Kidney epithelial cell (primary cell): ENCODE results near the gene MYLK. TPM values are rescaled to one million over a fixed set of nuclear protein-coding genes. Genes with fewer than 3 reads are reported as not detected.

ENCODE experiments used
- DNase-seq: peaks from one replicate; pipeline ENCODE4 v3.0.0-alpha.2; 2010; ENCODE audit warnings: low read depth
- H3K27me3 ChIP-seq: 2 replicates; pipeline ENCODE4 v1.6.0; 2011; ENCODE audit warnings: low read length; ENCODE audit not compliant: control insufficient read depth, insufficient read depth
- H3K36me3 ChIP-seq: 2 replicates; pipeline ENCODE4 v1.5.1; 2011; ENCODE audit warnings: low read length; ENCODE audit not compliant: control insufficient read depth, insufficient read depth
- H3K4me3 ChIP-seq: 2 replicates; pipeline ENCODE4 v1.5.1; 2011; ENCODE audit warnings: low read depth, mild to moderate bottlenecking, control low read depth, low read length
- total RNA-seq: library from RNA; depleted of rRNA; stranded (reverse); fragments of >200 nt; gene quantifications from 2 replicates; pipeline ENCODE4 v1.2.3, GENCODE V29; 2015
- TF ChIP-seq, protein P1 (sequence below): IDR thresholded peaks from 2 replicates; pipeline ENCODE4 v1.5.1; 2011; ENCODE audit warnings: mild to moderate bottlenecking, moderate library complexity, low read length, control low read depth, inconsistent platforms; ENCODE audit not compliant: insufficient read depth, poor library complexity, severe bottlenecking

Gene MYLK
- total RNA-seq, 1 donor from 2014 or later: 49.7 TPM

DNA sequence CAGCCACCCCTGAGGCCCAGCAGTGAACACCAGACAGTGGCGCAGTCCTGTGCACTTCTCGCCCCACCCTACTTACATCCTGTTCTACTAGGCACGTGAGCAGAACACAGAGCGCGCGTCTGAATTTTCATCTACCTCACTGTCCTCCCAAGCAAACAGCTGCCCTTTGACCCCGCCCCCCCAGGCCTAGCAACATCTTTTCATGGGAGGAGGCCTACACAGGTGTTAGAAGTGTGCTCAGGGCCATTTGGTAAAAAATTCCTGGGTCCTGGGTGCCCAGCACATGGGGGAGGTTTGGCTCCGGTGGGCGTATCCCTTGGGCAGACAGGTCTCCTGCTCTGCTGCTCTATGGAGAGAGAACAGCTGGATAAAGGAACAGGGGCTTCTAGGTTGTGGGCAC lies 95.0 kb downstream of the MYLK start:
- Histone ChIP-seq H3K4me3 (no peak overlapping the region), H3K27me3 (no peaks in the 10 kb centered on the region), H3K36me3 (peaks cover 8% of the 10 kb centered on the region)
- DNase-seq: no peak
- TF ChIP-seq, protein P1, sequence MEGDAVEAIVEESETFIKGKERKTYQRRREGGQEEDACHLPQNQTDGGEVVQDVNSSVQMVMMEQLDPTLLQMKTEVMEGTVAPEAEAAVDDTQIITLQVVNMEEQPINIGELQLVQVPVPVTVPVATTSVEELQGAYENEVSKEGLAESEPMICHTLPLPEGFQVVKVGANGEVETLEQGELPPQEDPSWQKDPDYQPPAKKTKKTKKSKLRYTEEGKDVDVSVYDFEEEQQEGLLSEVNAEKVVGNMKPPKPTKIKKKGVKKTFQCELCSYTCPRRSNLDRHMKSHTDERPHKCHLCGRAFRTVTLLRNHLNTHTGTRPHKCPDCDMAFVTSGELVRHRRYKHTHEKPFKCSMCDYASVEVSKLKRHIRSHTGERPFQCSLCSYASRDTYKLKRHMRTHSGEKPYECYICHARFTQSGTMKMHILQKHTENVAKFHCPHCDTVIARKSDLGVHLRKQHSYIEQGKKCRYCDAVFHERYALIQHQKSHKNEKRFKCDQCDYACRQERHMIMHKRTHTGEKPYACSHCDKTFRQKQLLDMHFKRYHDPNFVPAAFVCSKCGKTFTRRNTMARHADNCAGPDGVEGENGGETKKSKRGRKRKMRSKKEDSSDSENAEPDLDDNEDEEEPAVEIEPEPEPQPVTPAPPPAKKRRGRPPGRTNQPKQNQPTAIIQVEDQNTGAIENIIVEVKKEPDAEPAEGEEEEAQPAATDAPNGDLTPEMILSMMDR: no peak

DNA sequence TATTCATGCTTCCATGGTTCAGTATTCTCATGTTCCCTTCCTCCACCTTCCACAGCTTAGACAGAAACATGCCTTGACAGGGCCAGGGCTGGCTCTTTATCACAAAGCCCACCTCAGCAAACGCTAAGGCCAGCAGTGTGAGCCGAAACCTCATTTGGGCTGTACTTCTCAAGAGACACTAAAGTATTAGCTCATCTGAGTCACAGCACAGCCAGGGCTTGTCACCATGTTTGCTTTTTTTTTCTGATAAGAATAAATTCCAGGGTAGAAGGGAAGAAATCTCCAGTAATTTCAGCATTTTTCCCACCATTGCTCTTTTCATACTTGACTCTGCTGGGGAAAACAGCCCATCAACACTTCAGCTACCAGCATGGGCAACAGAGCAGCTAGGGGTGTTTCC lies 95.4 kb downstream of the MYLK start:
- TF ChIP-seq, protein P1: no peak
- Histone ChIP-seq H3K27me3 (no peaks in the 10 kb centered on the region), H3K36me3 (peaks cover 8% of the 10 kb centered on the region), H3K4me3 (no peak overlapping the region)
- no peak for DNase-seq

DNA sequence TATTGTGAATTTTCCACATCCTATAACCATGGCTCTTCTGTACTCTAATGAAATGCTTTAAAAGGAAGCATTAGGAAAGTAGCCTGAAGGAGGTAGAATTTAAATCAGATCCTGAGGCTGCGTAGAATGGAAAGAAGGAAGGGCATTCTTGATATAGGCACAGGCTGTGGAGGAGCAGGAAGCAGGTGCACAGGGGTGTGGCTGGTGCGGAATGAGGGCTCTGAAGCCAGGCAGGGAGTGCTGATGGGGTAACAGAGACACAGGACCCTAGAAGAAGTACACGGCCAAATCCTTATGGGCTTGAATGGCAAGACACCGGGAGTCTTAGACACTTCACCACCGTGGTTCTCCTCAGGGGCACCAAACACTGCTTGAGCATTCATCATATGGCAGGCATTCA lies 97.0 kb downstream of the MYLK start:
- no peak for DNase-seq
- no peak overlapping the region for H3K4me3 ChIP-seq
- H3K27me3 ChIP-seq: no peaks in the 10 kb centered on the region
- peaks cover 8% of the 10 kb centered on the region for H3K36me3 ChIP-seq
- TF ChIP-seq, protein P1: no peak

DNA sequence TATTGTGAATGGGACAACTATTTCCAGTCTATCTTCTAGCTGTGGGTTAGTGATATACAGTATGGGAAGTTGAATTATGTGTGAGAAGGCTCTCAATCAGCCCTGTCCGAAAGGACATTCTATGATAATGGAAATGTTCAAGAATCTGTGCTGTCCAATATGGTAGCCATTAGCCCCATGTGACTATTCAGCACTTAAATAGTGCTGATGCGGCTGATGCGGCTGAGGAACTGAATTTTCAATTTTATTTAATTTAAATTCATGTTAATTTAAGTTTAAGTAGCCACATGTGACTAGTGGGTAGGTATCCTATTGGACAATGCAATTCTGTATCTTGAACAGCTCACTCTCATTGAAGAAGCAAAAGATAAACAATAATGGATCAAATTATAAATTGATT lies 98.5 kb downstream of the MYLK start:
- H3K4me3 ChIP-seq: no peak overlapping the region
- TF ChIP-seq, protein P1: no peak

DNA sequence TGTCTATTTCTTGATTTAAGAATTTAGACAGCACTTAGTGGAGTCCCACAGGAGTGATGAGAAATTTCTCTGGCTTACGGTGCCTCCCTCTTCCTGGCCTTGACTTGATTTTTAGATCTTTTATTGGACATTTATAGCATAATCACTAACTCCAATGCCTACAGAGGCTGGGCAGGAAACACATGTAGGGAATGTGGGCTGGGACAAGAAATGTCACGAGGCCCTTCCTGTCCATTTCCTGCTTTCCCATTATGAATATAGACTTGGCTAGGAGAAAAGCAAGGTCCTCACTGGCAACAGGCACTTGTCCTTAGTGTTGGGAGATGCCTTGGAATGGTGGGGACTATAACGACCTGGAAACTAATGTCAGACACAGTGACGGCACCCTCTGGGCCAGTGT lies 100.3 kb downstream of the MYLK start:
- no peaks in the 10 kb centered on the region for H3K27me3 ChIP-seq
- TF ChIP-seq, protein P1: no peak
- no peak for DNase-seq
- peaks cover 3% of the 10 kb centered on the region for H3K36me3 ChIP-seq
- no peak overlapping the region for H3K4me3 ChIP-seq

More for the DNA sequence above, 98.5 kb downstream of the MYLK start:
- H3K36me3 ChIP-seq: peaks cover 3% of the 10 kb centered on the region
- H3K27me3 ChIP-seq: no peaks in the 10 kb centered on the region
- no peak for DNase-seq

DNA sequence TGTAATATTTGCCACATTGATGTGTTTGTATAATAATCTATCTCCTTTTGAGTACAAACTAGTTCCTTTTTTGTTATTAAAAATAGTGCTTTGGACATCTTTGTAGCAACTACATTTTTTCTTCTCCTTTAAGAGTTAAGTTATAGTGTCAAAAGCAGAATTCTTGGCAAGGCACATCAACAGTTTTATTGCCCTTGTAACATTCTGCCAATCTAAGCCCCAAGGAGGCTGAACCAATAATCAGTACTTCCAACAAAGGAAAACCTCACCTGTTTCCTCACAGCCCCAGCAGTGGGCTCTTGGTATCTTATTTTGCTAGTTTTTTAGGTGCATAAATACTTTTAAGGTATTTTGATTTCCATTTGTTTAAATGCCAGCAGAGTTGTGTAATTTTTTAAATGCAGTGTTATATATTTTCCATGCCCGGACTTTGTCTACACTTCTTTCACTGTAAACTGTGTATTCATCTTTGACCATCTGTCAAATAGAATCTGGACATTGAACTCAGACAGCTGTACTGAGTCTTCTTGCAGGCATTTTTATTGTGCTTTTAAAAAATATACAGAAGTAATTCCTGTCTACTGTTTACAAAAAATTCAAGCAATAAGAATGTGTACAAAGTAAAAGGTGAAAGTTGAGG lies 101.0 kb downstream of the MYLK start:
- H3K27me3 ChIP-seq: no peaks in the 10 kb centered on the region
- H3K36me3 ChIP-seq: peaks cover 3% of the 10 kb centered on the region
- DNase-seq: no peak
- TF ChIP-seq, protein P1: no peak
- no peak overlapping the region for H3K4me3 ChIP-seq
